ENCODE results near the gene UTS2R.

Gene UTS2R

GRCh38 chr17:82424001-82424862 is 52.7 kb downstream of the UTS2R start:
- TF ChIP-seq ZNF274 (IDR thresholded peaks at IDR 0.05; ENCODE audit: low read depth, low read length) (no peak), SUZ12 (IDR thresholded peaks at IDR 0.05; ENCODE audit: extremely low read depth, insufficient read depth, insufficient read length) (no peak), YY1 (IDR thresholded peaks at IDR 0.05; ENCODE audit: insufficient read depth, insufficient read length) (no peak)
- Histone ChIP-seq H3K36me3 (ENCODE audit: insufficient read depth, insufficient read length, low read length) (peaks cover 25% of the 10 kb centered on the region), H3K27me3 (ENCODE audit: insufficient read depth, insufficient read length) (no peaks in the 10 kb centered on the region), H3K9ac (ENCODE audit: insufficient read length, low read depth) (no peak overlapping the region), H3K4me1 (ENCODE audit: insufficient read depth, insufficient read length) (peaks cover 4% of the 10 kb centered on the region), H3K4me3 (ENCODE audit: insufficient read length, low read depth) (no peak overlapping the region), H3K9me3 (ENCODE audit: insufficient read depth, low read length) (no peaks in the 10 kb centered on the region; the same call in 1 of the 2 replicates)
- peak; percentile 49 for DNase-seq (ENCODE audit: low read depth, low spot score)

- no peak for DNase-seq (ENCODE audit: low read depth, low spot score)
- peaks cover 31% of the 10 kb centered on the region for H3K36me3 ChIP-seq (ENCODE audit: insufficient read depth, insufficient read length, low read length)
- no peaks in the 10 kb centered on the region for H3K27me3 ChIP-seq (ENCODE audit: insufficient read depth, insufficient read length)
- H3K9me3 ChIP-seq (ENCODE audit: insufficient read depth, low read length), result no peaks in the 10 kb centered on the region; the same call in 1 of the 2 replicates
- peaks cover 4% of the 10 kb centered on the region for H3K4me1 ChIP-seq (ENCODE audit: insufficient read depth, insufficient read length)
- no peak for TF ChIP-seq ZNF274 (IDR thresholded peaks at IDR 0.05; ENCODE audit: low read depth, low read length)
- TF ChIP-seq SUZ12 (IDR thresholded peaks at IDR 0.05; ENCODE audit: extremely low read depth, insufficient read depth, insufficient read length), result no peak
- no peak overlapping the region for H3K9ac ChIP-seq (ENCODE audit: insufficient read length, low read depth)
- H3K4me3 ChIP-seq (ENCODE audit: insufficient read length, low read depth), result no peak overlapping the region
Observed at GRCh38 chr17:82424863-82425159, 53.2 kb downstream of the UTS2R start.

Data from NT2/D1 (cell line).